Measurements from ENCODE around the gene USP5. TPM values are rescaled to one million over a fixed set of nuclear protein-coding genes. Genes with fewer than 3 reads are reported as not detected.

Gene USP5
- total RNA-seq, 4 donors from 2014 or later = 61.9 to 79.3 (median 72.5) TPM

DNA sequence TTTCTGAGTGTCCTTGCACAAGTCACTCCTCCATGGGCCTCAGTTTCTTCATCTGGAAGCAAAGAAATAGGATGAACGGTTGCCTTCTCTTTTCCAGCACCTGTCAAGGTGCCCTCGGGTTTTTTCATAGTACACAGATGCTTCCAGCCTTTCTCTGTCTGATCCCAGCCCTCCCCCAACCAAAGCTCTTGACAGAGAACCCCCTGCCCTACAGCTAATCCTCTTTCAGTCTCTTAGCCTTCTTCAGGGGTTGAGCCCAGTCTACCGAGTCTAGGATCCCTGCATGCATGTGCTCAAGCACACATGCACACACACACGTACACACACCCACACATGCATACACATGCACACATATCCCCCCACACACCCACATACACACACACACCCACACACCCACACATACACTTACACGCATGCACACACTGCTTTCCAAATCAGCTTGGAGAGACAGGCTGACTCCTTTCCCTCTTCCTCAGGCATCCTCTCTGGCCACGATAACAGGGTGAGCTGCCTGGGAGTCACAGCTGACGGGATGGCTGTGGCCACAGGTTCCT is 5.6 kb upstream of the USP5 start:
- DNase-seq (ENCODE audit: low spot score in 2 of 2) = no peak
- H3K4me3 ChIP-seq (ENCODE audit: low read depth, poor library complexity, severe bottlenecking) = no peak overlapping the region
- no peak for TF ChIP-seq POLR2A (IDR thresholded peaks at IDR 0.05)
- TF ChIP-seq, protein P1, sequence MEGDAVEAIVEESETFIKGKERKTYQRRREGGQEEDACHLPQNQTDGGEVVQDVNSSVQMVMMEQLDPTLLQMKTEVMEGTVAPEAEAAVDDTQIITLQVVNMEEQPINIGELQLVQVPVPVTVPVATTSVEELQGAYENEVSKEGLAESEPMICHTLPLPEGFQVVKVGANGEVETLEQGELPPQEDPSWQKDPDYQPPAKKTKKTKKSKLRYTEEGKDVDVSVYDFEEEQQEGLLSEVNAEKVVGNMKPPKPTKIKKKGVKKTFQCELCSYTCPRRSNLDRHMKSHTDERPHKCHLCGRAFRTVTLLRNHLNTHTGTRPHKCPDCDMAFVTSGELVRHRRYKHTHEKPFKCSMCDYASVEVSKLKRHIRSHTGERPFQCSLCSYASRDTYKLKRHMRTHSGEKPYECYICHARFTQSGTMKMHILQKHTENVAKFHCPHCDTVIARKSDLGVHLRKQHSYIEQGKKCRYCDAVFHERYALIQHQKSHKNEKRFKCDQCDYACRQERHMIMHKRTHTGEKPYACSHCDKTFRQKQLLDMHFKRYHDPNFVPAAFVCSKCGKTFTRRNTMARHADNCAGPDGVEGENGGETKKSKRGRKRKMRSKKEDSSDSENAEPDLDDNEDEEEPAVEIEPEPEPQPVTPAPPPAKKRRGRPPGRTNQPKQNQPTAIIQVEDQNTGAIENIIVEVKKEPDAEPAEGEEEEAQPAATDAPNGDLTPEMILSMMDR (IDR thresholded peaks at IDR 0.05) = no peak
- intact Hi-C loops (cut with DNase I; ENCODE audit: low total_unique reads) = no loop called here
- WGBS, 2 donors = 84 to 88% methylated on average over 7 of the region's 7 CpGs

DNA sequence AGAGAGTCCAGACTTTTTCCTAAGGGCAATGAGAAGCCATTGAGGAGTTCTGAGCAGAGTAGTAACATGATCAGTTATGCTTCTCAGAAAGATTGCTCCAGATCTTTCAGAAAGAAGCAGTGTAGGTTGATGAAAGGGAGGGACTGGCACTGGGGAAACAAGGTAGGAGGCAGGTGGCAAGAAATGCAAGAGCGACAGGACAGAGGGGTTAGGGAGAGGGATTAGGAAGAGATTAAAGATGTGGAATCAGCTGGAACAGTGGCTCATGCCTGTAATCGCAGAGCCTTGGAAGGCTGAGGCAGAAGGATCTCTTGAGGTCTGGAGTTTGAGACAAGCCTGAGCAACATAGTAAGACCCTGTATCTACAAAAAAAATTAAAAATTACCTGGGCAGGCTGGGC is 4.3 kb upstream of the USP5 start:
- intact Hi-C loops (cut with DNase I; ENCODE audit: low total_unique reads) = no loop called here
- TF ChIP-seq, protein P1 (IDR thresholded peaks at IDR 0.05) = no peak
- TF ChIP-seq POLR2A (IDR thresholded peaks at IDR 0.05) = no peak
- 85 to 92% methylated on average over 2 of the region's 2 CpGs for WGBS, 2 donors
- no peak overlapping the region for H3K4me3 ChIP-seq (ENCODE audit: low read depth, poor library complexity, severe bottlenecking)
- no peak for DNase-seq (ENCODE audit: low spot score in 2 of 2)

DNA sequence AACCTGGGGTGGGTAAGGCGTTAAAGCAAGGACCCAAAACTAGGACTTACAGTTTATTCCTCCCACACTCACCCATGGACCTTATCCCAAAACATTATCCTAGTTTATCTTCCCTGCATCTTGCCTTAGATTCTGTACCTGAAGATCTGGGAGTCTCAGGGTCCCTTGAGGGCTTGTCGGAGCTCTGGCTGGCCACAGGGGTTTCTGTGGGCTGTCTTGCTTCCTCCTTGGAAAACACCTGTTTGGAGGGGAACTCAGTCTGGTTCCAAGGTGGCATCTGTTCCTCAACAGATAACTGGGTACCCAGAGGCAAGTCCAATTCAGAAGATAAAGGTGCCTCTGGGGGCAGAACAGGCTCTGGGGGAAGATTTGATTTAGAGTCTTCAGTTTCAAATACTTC is 2.5 kb upstream of the USP5 start:
- WGBS, 2 donors = 93 to 94% methylated on average over 2 of the region's 2 CpGs

GRCh38 chr12:6849976-6850560 is 1.9 kb upstream of the USP5 start:
- TF ChIP-seq, protein P1 (IDR thresholded peaks at IDR 0.05) = no peak
- TF ChIP-seq POLR2A (IDR thresholded peaks at IDR 0.05) = no peak
- no peak for DNase-seq (ENCODE audit: low spot score in 2 of 2)
- H3K4me3 ChIP-seq (ENCODE audit: low read depth, poor library complexity, severe bottlenecking) = no peak overlapping the region
- intact Hi-C loops (cut with DNase I; ENCODE audit: low total_unique reads) = no loop called here
- 83 to 89% methylated on average over 10 of the region's 10 CpGs for WGBS, 2 donors

More for the DNA sequence above, 2.5 kb upstream of the USP5 start:
- no peak for DNase-seq (ENCODE audit: low spot score in 2 of 2)
- intact Hi-C loops (cut with DNase I; ENCODE audit: low total_unique reads) = no loop called here
- no peak for TF ChIP-seq POLR2A (IDR thresholded peaks at IDR 0.05)
- TF ChIP-seq, protein P1 (IDR thresholded peaks at IDR 0.05) = no peak
- H3K4me3 ChIP-seq (ENCODE audit: low read depth, poor library complexity, severe bottlenecking) = no peak overlapping the region

- no peak for TF ChIP-seq POLR2A (IDR thresholded peaks at IDR 0.05)
- TF ChIP-seq, protein P1 (IDR thresholded peaks at IDR 0.05) = no peak
- 30 to 44% methylated on average over 16 of the region's 16 CpGs for WGBS, 2 donors
- intact Hi-C loops (cut with DNase I; ENCODE audit: low total_unique reads) = no loop called here
These were observed 1.2 kb upstream of the USP5 start for GRCh38 chr12:6850796-6851152.

More at GRCh38 chr12:6850796-6851152, 1.2 kb upstream of the USP5 start:
- no peak overlapping the region for H3K4me3 ChIP-seq (ENCODE audit: low read depth, poor library complexity, severe bottlenecking)
- peak; percentile 53 to 91 for DNase-seq (ENCODE audit: low spot score in 2 of 2)

All from lower leg skin (tissue), 4 donors.